LHCN-M2 (cell line): ENCODE results near the gene MORN2. TPM values are rescaled to one million over a fixed set of nuclear protein-coding genes. Genes with fewer than 3 reads are reported as not detected.

ENCODE experiments used
- DNase-seq: peaks from one replicate; pipeline ENCODE4 v3.0.0-alpha.2; 2012; ENCODE audit warnings: low read depth
- total RNA-seq: library from RNA; depleted of rRNA; stranded (reverse); fragments of >200 nt; gene quantifications from 2 replicates; pipeline ENCODE4 v1.2.3, GENCODE V29; 2014; rRNA removed

The MORN2 gene
- total RNA-seq, 1 experiment from 2014 or later = 17.8 TPM

- no peak for DNase-seq
These were observed 13.8 kb downstream of the MORN2 start, which contains the start of gene ARHGEF33 for GRCh38 chr2:38889575-38889974. Gene ARHGEF33, plus strand, starts transcription at chr2:38889875. Its CDS starts 29,573 bp downstream, at chr2:38919448.

GRCh38 chr2:38892819-38893218 lies 17.0 kb downstream of the MORN2 start:
- DNase-seq = no peak

- no peak for DNase-seq
These were observed 22.5 kb downstream of the MORN2 start for GRCh38 chr2:38898256-38898655.

GRCh38 chr2:38900726-38901125 lies 24.9 kb downstream of the MORN2 start:
- no peak for DNase-seq

GRCh38 chr2:38905251-38905650 lies 29.5 kb downstream of the MORN2 start:
- DNase-seq = no peak

- DNase-seq = no peak
These were observed 31.5 kb downstream of the MORN2 start for GRCh38 chr2:38907242-38907641.

GRCh38 chr2:38907743-38908562 lies 32.2 kb downstream of the MORN2 start:
- DNase-seq = no peak

GRCh38 chr2:38909872-38910271 lies 34.1 kb downstream of the MORN2 start:
- DNase-seq = no peak

- no peak for DNase-seq
These were observed 35.4 kb downstream of the MORN2 start for GRCh38 chr2:38911191-38911590.

GRCh38 chr2:38912619-38913018 lies 36.8 kb downstream of the MORN2 start:
- DNase-seq = no peak

- DNase-seq = no peak
These were observed 46.6 kb downstream of the MORN2 start for GRCh38 chr2:38922389-38922788.

GRCh38 chr2:38922902-38923301 lies 47.1 kb downstream of the MORN2 start:
- no peak for DNase-seq

GRCh38 chr2:38925982-38926381 lies 50.2 kb downstream of the MORN2 start:
- DNase-seq = peak; percentile 10

- no peak for DNase-seq
These were observed 54.8 kb downstream of the MORN2 start for GRCh38 chr2:38930600-38930999.

Other genes with a start within 250 kb of the MORN2 start
- gene GALM, start 209.9 kb upstream of the MORN2 start, total RNA-seq = 31.0 and 33.9 TPM in 2 replicates
- gene SRSF7, start 124.6 kb upstream of the MORN2 start, total RNA-seq = 178 and 208 TPM in 2 replicates
- gene GEMIN6, start 97.8 kb upstream of the MORN2 start, total RNA-seq = 14.4 and 14.9 TPM in 2 replicates
- 15.1 and 16.4 TPM in 2 replicates for gene DHX57, start within 50 bp of the MORN2 start, total RNA-seq
- 0.06 and 0.57 TPM in 2 replicates for gene ARHGEF33, start 13.9 kb downstream of the MORN2 start, total RNA-seq
- 12.7 and 16.8 TPM in 2 replicates for gene SOS1, start 245.1 kb downstream of the MORN2 start, total RNA-seq